ENCODE data around the gene LRRC56. TPM values are rescaled to one million over a fixed set of nuclear protein-coding genes. Genes with fewer than 3 reads are reported as not detected.
"Not testable (repeated sequence)": the region's sequence is repeated elsewhere in the genome, so short reads cannot be mapped to it uniquely, and the experiment has no call there.

Gene LRRC56
- total RNA-seq, 1 donor from 2014 or later = 1.4 TPM

DNA sequence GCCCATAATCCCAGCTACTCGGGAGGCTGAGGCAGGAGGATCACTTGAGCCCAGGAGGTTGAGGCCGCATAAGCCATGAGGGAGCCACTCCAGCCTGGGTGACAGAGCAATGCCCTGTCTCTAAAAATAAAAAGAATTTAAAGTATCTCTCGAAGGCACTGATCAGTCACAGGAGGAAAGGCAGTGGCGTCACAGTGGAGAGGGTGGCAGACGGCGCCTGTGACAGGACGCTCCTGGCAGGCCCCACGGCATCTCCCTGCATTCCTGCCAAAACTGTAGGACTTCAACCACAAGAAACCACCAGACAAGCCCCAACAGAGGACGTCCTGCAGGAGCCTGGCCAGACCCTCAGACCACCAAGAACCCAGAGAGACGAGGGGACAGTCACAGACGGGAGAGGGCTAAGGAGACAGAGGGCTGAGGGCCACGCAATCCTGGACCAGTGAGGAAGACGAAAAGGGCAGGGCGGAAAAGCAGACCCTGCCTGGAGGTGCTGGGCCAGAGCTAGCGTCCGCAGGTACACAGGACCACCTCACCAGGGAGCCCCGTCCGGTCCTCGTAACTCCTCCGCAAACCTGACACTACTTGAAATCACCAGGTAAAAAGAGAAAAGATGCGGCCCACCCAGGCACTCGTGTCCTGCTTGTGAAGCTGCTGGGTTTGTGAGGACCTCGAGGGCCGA lies 36.2 kb upstream of the LRRC56 start:
- intact Hi-C loops (cut with micrococcal nuclease) = no loop called here

GRCh38 chr11:501683-502287 lies 35.5 kb upstream of the LRRC56 start:
- intact Hi-C loops (cut with micrococcal nuclease) = no loop called here

GRCh38 chr11:502288-503178 lies 34.8 kb upstream of the LRRC56 start:
- intact Hi-C loops (cut with micrococcal nuclease) = no loop called here

DNA sequence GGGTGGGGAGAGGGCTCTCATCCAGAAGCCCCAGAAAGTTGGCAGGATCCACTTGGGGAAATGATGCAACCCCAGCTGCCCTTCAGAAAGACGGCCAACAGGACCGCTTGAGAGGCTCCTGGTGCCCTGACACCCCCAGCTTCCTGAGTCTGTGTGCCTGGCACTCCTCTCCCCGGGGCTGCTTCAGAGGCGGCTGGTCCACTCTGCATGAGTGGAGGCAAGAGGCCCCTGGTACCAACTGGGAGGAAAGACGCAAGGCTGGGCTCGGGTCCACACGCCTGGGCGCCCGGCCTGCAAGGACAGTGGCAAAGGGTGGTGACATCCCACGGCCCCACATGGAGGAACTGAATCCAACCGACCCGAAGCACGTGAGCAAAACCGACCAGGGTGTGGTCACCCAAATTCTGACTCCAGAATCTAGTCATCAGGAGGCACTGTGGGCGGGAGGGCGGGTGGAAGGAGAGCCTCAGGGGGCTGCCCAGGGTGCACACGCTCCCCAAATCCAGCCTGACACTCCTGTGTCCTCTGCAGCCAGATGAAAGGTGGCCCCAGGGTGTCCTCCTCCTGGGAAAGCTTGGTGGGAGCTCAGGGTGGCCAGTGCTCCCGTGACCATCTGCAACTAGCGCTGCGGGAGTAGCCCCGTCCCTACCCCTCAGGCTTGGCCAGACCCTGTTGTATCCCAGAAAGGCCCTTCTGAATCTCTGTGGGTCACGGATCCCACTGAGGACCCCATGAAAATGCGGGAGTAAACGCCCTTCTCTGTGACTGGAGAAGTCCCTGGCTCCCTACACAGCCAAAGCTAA lies 33.9 kb upstream of the LRRC56 start:
- intact Hi-C loops (cut with micrococcal nuclease) = no loop called here

DNA sequence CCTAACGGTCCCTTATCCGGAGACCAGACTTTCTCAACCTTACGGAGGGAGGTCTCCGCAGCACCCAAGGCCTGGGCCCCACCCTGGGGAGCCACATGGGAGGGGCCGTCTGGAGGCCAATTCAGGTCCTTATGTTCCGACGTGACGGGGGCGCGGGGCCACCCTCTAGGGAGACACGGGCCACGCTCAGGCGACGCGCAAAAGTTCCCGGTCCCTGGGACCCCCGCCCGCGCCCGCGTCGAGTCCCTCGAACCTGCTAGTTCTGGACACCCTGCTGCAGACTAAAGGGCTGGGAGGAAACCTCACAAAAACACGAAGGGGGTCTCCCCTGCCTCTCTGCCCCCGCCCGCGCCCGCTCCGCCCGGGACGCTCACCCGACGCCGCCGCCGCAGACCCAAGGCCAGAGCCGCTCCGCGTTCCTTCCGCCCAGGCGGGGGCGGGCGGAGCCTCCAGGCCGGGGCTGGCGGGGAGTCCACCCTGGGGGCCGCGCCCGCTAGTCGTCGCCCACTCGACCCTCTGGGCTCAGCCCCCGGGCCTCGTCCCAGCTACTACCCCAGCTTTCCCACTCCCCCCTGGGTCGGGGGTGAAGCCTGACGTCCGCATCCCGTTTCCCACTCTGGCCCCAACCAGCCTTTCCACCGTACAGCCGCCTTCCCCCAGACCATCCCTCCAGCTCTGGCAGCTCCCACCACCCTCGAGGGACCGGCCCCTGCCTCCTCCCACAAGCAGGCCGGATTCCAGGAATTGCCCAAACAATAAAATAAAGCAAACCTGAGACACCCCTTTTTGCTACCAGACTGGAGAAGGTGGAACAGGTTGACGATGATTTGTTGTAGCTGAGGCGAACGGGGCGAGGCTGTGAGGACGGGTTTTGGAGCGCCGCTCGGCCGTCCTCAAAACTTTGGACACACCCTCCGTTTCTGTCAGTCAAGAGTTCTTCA lies 33.0 kb upstream of the LRRC56 start:
- intact Hi-C loops (cut with micrococcal nuclease) = no loop called here

GRCh38 chr11:504994-505344 lies 32.4 kb upstream of the LRRC56 start:
- intact Hi-C loops (cut with micrococcal nuclease) = no loop called here

DNA sequence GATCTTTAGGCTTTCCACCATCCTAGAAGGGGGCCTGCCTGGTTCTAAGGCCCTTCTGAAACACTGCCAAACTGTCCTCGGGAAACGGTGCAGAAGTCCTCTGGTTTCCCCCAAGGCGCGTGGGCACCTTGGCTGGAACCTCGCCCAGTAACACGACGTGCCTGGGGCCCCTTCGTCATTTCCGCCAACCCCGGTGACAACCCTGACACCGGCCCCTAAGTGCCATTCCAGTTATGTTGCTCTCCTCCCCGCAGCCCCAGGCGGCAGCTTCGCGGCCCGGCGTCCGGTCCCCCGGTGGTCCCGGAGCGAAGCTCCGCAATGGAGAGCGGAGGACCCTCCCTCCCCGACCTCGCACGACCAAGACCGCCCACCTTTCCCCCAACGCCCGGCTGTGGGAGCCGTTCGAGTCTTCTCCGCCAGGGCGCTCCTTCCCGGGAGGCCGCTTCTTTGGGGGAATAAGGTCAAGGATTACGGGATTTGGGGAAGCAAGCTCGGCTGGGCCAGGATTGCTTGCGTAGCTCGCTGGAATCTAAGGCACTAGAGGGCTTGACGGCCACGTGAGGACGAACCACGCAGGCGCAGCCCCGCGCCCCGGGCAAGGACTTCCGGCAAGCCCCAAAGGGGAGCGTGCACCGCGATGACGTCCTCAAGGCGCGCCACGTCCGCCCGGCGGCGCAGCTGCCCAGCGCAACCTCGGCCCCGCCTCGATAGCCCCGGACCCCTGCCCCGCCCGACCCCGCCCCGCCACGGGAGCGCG lies 30.9 kb upstream of the LRRC56 start:
- intact Hi-C loops (cut with micrococcal nuclease) = loop anchor here (1.0 to 2.0 kb wide), 7 partner anchors 54 to 1894 kb away; partner anchors contain the start of genes DEAF1, LMNTD2, RASSF7 and TMEM80

DNA sequence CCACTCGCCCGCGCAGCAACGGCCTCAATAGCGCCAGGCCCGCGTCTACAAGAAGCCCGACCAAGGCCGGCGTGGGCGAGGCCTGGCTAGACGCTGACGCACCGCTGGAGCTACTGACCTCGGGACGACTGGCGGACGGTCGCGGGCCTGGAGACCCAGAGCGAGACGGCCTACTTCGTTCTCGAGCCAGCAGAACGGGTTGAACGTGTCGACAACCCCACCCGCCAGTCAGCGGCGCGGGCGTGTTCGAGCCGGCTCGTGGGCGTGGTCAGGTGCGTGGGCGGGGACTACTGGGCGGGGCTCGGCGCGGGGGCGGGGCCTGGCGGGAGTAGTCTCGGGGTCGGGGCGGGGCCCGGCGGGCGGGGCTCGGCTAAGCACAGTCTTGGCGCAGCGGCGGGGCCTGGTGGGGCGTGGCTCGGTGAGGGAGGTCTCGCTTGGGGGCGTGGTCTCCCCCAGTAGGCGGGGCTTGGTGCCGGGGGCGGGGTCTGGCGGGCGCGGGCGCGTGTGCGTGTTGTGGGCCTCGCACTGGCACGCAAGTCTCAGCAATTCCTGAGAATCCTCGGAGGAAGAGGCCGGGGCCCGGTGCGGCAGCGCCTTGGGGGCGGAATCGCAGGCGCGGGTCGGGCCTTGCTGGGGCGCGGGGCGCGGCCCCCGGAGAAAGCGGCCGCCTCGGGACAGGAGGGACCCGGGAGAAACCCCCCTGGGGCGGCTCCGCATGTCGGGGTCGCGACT lies 30.2 kb upstream of the LRRC56 start, which contains the start of gene RNH1:
Gene RNH1, minus strand, starts transcription at position 248 of the 732 bp plus-strand sequence. CDS start 5,080 bp downstream, outside the sequence.
- intact Hi-C loops (cut with micrococcal nuclease) = loop anchor here (1.0 to 2.0 kb wide), 17 partner anchors 11 to 1894 kb away; partner anchors contain the start of genes BET1L, DEAF1, HRAS and LMNTD2

DNA sequence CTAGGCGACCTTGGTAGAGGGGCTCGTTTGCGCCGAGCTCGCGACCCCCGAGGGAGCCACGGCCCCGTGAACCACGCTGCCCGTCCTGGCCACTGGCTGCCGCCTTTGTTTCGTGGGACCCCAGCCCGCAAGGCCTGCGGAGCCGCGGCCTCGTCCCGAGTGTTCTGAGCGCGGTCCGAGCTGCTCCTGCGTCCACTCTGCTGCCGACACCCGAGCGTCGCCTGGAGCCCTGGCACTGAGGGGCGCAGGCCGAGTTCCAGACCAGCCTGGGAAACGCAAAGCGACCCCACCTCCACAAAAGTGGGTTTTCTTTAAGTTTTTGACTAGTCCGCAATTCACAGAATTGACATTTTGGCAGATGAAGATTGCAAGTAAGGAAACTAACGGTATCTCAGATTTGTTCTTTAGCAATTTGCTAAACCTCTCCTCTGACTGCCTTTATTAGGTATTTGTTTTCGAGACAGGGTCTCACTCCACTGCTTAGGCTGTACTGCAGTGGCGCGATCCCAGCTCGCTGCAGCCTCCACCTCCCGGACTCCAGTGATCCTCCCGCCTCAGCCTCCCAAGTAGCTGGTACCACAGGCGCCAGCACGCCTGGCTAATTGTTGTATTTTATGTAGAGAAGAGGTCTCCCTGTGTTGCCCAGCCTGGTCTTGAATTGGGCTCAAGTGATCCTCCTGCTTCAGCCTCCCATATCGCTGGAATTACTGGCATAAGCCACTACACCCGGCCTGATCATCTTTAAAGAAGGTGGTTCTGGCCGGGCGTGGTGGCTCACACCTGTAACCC lies 29.4 kb upstream of the LRRC56 start:
- intact Hi-C loops (cut with micrococcal nuclease) = loop anchor here (1.0 to 2.0 kb wide), 14 partner anchors 10 to 1893 kb away; partner anchors contain the start of genes BET1L, DEAF1, HRAS and PHRF1

DNA sequence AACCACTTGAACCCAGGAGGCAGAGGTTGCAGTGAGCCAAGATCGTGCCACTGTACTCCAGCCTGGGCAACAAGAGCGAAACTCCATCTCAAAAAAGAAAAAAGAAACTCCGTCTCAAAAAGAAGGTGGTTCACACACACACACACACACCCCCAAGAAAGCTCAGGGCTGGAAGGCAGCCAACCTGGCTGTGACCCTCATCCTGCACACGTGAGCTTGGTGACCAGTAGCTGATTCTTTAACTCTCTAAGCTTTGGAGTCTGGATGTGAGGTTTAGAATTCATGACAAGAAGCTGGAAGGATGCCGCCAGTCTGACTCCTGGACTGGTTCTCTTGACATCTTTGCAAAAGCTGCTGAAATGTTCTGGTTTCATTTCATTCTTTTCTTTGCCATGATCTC lies 28.4 kb upstream of the LRRC56 start:
- intact Hi-C loops (cut with micrococcal nuclease) = no loop called here

DNA sequence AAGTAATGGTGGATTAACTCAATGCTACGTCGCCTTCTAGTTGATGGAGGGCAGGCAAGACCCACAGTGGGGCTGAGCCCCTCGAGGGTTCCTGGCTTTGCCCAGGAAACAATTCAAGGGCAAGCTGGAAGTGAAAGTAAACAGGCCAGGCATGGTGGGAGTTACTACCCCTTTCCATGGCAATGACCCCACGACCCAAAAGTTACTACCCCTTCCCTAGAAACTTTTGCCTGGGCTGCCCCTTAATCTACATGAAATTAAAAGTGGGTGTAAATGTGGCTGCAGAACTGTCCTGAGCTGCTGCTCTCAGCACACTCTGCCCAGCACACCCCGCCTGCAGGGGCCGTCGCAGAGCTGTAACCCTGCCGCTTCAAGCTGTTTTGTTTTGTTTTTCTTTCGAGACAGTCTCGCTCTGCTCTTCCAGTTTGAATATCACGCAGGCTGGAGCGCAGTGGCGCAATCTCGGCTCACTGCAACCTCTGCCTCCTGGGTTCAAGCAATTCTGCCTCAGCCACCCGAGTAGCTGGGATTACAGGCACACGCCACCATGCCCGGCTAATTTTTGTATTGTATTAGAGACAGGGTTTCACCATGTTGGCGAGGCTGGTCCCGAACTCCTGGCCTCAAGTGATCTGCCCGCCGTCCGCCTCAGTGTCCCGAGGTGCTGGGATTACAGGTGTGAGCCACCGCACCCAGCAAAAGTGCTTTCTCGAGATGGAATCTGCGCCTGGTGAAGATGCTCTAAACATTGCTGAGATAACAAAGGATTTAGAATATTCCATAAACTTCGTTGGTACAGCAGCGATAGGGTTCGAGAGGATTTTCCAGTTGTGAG lies 24.3 kb upstream of the LRRC56 start:
- intact Hi-C loops (cut with micrococcal nuclease) = no loop called here

DNA sequence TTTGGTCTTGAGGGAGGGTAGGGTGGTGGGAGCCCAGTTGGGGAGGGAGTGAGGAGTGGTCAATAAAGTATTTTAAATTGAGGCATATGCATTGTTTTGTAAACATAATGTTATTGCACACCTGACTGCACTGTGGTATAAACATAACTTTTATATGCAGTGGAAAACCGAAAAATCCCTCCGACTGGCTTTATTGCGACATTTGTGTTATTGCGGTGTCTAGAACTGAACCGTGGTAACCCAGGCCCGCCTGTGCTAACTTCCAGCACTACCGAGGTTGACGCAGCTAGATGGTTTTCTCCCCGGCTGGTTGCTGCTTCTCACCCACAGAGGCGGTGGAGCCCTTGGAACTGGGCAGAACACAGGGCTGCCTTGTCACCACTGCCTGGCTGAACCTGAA lies 22.7 kb upstream of the LRRC56 start:
- intact Hi-C loops (cut with micrococcal nuclease) = no loop called here

DNA sequence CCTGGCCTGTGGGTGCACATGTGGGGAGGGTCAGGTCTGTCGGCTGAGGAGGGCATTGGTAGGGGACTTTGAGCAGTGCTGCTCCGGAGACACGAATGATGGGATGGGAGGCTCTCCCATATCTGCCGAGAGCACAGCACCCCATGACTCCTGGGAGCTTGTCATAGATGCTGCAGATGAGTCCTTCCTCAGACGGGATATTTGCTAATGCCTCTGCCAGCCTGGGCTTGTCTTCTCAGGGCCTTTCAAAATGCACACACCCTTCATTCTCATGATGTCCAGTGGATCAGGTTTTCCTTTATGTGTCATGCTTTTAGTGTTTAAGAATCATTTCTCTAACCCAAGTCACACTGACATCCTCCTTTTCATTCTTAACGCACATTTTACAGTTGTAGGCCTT lies 22.2 kb upstream of the LRRC56 start:
- intact Hi-C loops (cut with micrococcal nuclease) = no loop called here

- intact Hi-C loops (cut with micrococcal nuclease) = no loop called here
Measured at GRCh38 chr11:516400-516799, 20.9 kb upstream of the LRRC56 start.

DNA sequence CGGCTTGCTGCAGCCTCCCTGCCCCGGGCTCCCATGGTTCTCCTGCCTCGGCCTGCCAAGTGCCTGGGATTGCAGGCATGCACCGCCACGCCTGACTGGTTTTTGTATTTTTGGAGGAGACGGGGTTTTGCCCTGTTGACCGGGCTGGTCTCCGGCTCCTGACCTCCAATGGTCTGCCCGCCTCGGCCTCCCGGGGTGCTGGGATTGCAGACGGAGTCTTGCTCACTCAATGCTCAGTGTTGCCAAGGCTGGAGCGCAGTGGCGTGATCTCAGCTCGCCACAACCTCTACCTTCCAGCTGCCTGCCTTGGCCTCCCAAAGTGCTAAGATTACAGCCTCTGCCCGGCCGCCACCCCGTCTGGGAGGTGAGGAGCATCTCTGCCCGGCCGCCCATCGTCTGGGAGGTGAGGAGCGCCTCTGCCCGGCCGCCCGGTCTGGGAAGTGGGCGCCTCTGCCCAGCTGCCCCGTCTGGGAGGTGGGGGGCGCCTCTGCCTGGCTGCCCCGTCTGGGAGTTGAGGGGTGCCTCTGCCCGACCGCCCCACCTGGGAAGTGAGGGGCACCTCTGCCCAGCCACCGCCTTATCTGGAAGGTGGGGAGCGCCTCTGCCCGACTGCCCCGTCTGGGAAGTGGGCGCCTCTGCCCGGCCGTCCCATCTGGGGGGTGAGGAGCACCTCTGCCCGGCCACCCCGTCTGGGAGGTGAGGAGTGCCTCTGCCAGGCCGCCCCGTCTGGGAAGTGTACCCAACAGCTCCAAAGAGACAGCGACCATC lies 20.2 kb upstream of the LRRC56 start:
- intact Hi-C loops (cut with micrococcal nuclease) = not testable (repeated sequence)

All from T-helper 1 cell treated with Interleukin-12 subunit alpha and Interleukin-12 subunit beta and Interleukin-4 antibody, amounts not matched to agents 30 ng/mL and 1 ng/mL, for 36 hours (primary cell).